ENCODE measurements around the gene RNF114.
"Not testable (repeated sequence)": the region's sequence is repeated elsewhere in the genome, so short reads cannot be mapped to it uniquely, and the experiment has no call there.

RNF114 gene

DNA sequence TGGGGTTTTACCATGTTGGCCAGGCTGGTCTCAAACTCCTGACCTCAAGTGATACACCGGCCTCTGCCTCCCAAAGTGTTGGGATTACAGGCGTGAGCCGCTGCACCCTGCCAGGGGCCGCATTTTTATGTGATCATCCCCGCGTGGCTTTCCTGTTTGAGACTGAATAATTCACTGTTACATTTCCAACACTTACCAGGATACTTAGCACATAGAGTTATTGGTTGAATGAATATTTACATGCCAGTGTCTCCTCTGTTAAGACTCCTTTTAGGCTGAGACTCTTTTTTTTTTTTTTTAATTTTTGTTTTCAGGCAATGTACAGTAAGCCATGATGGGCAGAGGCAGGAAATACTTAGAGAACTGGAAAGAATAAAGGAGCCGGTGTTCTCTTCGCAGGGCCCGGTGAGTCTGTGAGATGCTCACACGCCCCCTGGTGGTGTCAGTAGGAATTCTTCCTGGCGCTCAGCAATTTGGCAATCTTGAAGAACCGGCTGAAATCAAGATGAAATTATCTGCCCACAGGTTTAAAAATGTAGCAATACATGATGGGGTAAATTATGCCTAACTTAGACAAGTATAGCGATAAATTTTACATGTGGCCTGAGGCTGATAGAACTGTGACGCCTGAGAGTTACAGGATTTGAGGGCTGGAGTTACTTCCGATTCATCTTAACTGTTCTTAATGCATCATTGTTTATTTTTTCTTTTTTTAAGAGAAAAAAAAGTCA, 7.6 kb upstream of the RNF114 start:
- peak; percentile 81 to 86 for DNase-seq

- DNase-seq: no peak
Observed at GRCh38 chr20:49929142-49929494, 7.1 kb upstream of the RNF114 start.

DNA sequence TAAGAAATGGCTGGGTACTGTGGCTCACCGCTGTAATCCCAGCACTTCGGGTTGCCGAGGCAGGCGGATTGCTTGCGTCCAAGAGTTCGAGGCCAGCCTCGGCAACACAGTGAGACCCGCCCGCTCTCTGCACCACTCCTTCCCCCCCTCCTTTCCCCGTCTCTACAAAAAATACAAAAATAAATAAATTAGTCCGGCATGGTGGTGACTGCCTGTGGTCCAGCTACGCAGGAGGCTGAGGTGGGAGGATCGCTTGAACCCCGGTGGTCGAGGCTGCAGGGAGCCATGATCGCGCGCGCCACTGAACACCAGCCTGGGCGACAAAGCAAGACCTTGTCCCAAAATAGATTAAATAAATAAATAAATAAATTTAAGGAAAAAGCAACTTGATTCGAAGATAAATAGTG, 448 bp upstream of the RNF114 start:
- no peak for DNase-seq

- no peak for DNase-seq
Observed at GRCh38 chr20:49937027-49937929, 1.1 kb downstream of the RNF114 start.

- DNase-seq: no peak
Observed at GRCh38 chr20:49938173-49939163, 2.3 kb downstream of the RNF114 start.

DNA sequence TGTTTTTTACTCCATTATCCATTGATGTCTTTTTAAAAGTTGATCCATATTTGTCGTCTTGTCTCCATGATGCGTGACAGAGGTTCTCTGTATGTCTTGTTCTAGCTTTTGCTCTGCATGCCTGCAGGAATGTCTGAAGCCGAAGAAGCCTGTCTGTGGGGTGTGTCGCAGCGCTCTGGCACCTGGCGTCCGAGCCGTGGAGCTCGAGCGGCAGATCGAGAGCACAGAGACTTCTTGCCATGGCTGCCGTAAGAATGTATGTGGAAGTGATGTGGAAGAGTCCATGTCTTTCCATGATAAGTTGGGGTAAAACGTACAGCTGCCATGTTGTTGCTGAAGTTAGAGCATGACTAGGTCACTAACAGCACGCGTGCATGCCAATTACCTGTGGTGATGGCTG, 5.3 kb downstream of the RNF114 start:
- no peak for DNase-seq

DNA sequence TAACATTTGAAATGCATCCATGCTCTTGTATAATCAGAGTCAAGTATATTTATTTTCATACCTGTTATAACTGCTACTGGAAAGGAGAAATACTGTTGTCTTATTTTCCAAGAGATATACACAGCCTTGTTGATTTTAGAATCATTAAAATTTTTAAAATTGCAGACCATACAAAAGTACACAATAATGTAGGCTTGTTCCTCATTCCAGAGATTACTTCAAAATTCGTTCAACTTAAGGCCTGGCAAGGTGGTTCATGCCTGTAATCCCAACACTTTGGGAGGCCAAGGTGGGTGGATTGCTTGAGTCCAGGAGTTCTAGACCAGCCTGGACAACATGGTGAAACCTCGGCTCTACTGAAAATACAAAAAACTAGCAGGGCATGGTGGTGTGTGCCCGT, 6.1 kb downstream of the RNF114 start:
- no peak for DNase-seq

- DNase-seq: no peak
Observed at GRCh38 chr20:49942942-49943341, 6.7 kb downstream of the RNF114 start.

DNA sequence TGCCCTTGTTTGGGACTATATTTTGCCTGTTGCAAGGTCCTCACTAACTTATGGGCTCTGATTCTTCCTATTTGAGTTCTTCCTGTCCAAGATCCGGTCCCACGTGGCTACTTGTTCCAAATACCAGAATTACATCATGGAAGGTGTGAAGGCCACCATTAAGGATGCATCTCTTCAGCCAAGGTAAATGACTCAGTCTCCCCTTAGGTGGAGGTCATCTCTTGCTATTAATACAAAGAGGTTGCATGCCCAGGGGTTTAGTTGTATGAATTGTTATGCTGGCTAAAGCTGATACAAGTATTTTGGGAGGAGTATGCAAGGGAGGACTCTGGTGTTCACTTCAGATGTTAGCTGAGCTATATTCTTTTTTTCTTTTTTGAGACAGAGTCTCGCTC, 9.1 kb downstream of the RNF114 start:
- no peak for DNase-seq

GRCh38 chr20:49945701-49946477, 9.7 kb downstream of the RNF114 start:
- no peak for DNase-seq

DNA sequence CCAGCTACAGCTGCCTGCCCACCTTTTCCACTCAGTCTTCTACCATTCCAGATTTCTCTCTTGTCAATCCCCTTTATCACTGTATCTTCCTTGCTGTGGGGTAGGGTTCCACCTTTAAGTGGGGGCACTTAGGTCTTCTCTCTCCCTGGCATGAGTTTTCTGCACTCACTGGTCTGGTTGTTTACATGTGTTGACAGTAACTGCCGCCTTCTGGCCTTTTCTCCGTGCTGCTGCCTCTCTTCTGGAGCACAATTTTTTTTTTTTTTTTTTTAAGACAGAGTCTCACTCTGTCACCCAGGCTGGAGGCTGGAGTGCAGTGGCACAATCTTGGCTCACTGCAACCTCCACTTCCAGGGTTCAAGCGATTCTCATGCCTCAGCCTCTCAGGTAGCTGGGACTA, 12.0 kb downstream of the RNF114 start:
- no peak for DNase-seq

- DNase-seq: no peak
Observed at GRCh38 chr20:49948809-49949507, 12.8 kb downstream of the RNF114 start.

DNA sequence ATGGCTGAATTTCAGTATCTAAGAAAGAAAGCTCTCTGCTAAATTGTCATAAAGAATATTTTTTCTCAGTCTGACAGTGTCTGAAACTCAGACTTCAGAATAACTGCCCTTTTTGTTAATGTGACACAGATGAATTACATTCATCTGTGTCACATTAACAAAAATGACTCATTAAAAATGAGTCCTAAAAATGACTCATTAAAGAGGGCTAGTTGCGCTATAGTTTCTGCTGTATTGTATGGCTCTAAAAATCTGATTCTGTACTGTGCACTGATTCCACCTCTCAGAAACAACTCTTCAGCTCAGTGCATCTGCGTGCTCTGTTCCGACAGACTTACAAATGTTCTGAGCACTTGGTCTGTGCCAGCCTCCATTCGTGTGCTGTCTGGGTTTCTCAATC, 15.0 kb downstream of the RNF114 start:
- no peak for DNase-seq

DNA sequence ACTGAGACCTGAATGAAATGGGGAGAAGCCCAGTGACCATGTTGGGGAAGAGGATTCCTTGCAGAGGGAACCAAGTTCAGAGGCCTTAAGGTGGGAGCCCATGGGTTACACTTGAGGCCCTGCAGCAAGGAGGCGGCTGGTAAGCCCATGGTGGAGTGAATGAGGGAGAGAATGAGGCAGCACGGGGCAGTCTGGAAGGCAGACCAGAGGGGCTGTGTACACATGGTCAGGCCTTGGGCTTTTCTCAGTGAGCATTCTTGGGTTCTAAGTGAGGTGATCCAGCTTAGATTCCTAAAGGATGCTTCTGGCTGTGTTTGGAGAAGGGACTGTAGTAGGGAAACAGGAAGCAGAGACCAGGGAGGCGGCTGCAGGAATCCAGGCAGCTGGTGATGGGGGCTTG, 19.0 kb downstream of the RNF114 start:
- no peak for DNase-seq

GRCh38 chr20:49955830-49956396, 19.7 kb downstream of the RNF114 start:
- DNase-seq: not testable (repeated sequence)

DNA sequence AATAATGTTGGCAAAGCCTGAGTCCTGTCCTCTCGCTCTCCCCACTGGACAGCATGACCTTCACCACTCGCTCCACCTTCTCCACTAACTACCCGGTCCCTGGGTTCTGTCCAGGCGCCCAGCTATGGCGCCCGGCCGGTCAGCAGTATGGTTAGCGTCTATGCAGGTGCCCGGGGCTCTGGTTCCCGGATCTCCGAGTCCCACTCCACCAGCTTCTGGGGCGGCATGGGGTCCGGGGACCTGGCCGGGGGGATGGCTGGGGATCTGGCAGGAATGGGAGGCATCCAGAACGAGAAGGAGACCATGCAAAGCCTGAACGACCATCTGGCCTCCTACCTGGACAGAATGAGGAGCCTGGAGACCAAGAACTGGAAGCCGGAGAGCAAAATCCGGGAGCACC, 20.5 kb downstream of the RNF114 start:
- DNase-seq: no peak

DNA sequence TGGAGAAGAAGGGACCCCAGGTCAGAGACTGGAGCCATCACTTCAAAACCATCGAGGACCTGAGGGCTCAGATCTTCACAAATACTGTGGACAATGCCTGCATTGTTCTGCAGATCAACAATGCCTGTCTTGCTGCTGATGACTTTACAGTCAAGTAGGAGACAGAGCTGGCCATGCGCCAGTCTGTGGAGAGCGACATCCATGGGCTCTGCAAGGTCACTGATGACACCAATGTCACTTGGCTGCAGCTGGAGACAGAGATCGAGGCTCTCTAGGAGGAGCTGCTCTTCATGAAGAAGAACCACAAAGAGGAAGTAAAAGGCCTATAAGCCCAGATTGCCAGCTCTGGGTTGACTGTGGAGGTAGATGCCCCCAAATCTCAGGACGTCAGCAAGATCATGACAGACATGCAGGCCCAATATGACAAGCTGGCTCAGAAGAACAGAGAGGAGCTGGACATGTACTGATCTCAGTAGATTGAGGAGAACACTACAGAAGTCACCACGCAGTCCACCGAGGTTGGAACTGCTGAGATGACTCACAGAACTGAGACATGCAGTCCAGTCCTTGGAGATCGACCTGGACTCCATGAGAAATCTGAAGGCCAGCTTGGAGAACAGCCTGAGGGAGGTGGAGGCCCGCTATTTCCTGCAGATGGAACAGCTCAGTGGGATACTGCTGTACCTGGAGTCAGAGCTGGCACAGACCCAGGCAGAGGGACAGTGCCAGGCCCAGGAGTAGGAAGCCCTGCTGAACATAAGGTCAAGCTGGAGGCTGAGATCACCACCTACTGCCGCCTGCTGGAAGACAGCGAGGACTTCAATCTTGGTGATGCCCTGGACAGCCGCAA, 21.1 kb downstream of the RNF114 start:
- DNase-seq: not testable (repeated sequence)

DNA sequence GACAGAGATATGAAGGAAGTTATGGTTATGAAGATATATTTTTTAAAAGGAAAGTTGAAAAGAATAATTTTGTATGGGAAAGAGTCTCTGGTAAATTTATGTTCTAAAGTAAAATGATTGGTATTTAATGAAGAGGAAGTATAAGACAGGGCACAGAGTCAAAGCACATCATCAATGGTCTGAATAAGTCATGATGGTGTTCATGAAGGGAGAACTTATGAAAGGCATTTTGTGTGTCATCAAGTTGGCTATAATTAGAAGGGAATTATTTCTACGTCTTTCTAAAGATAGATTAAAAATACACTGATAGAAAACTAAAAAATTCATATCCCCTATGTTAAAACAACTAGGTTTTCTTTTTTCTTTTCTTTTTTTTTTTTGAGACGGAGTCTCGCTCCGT, 25.2 kb downstream of the RNF114 start:
- DNase-seq: no peak

DNA sequence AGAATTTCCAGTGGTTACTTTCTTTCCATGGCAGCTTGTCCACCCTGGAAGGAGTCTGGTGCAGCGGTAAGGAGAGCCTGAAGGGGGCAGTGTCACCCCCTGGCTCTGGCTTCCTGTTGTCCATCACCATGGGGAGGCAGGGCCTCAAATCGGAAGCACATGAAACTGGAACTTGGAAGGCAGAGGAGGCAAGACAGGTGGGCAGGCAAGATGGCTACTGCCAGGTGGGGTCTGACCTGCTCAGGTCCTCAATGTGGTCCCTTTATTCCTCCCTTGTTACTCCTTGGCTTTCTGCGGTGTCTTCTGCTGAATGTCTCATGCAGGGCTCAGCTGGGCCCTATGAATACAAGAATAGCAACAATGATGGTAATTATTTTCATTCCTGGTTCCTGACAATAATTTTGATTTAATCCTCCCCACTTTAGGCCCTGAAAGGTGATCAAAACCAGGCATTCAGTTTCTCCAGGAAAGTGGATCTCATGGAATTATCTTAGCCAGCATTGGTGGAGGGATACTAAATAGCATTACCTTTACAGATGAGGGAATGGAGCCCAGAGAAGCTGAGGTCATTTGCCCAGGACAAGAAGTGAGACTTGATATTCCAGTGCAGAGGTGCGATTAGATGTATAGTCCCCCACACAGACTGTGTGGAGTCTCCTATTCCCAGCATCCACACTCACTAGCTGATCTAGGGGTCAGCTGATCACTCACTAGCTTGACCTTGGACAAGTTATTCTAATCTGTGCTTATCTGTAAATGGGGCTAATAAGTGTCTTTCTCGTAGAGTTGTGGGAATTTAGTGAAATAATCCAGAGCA, 29.0 kb downstream of the RNF114 start:
- peak; percentile 40 to 52 for DNase-seq

All from activated CD4-positive, alpha-beta T cell treated with anti-CD3 and anti-CD28 coated beads, Interleukin-2, amount 50 U/mL, for 48 hours (primary cell).